ENCODE measurements around the gene IFITM10. TPM values are rescaled to one million over a fixed set of nuclear protein-coding genes. Genes with fewer than 3 reads are reported as not detected.

IFITM10 gene
- total RNA-seq, 1 donor from 2014 or later = 39.8 TPM

GRCh38 chr11:1773131-1773993, 23.0 kb upstream of the IFITM10 start:
- DNase-seq (ENCODE audit: low spot score) = no peak
- Mint-ChIP-seq H3K4me3 (ENCODE audit: unreplicated experiment) (no peak overlapping the region), H3K27me3 (ENCODE audit: low read depth) (no peaks in the 10 kb centered on the region), H3K27ac (ENCODE audit: unreplicated experiment) (peak overlapping the region; percentile 71), H3K9me3 (ENCODE audit: low read depth) (peaks cover 6% of the 10 kb centered on the region), H3K4me1 (ENCODE audit: low read depth) (peaks cover 44% of the 10 kb centered on the region), H3K36me3 (ENCODE audit: low read depth) (no peaks in the 10 kb centered on the region)
- TF ChIP-seq, protein P1, sequence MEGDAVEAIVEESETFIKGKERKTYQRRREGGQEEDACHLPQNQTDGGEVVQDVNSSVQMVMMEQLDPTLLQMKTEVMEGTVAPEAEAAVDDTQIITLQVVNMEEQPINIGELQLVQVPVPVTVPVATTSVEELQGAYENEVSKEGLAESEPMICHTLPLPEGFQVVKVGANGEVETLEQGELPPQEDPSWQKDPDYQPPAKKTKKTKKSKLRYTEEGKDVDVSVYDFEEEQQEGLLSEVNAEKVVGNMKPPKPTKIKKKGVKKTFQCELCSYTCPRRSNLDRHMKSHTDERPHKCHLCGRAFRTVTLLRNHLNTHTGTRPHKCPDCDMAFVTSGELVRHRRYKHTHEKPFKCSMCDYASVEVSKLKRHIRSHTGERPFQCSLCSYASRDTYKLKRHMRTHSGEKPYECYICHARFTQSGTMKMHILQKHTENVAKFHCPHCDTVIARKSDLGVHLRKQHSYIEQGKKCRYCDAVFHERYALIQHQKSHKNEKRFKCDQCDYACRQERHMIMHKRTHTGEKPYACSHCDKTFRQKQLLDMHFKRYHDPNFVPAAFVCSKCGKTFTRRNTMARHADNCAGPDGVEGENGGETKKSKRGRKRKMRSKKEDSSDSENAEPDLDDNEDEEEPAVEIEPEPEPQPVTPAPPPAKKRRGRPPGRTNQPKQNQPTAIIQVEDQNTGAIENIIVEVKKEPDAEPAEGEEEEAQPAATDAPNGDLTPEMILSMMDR (IDR thresholded peaks at IDR 0.05) = no peak

DNA sequence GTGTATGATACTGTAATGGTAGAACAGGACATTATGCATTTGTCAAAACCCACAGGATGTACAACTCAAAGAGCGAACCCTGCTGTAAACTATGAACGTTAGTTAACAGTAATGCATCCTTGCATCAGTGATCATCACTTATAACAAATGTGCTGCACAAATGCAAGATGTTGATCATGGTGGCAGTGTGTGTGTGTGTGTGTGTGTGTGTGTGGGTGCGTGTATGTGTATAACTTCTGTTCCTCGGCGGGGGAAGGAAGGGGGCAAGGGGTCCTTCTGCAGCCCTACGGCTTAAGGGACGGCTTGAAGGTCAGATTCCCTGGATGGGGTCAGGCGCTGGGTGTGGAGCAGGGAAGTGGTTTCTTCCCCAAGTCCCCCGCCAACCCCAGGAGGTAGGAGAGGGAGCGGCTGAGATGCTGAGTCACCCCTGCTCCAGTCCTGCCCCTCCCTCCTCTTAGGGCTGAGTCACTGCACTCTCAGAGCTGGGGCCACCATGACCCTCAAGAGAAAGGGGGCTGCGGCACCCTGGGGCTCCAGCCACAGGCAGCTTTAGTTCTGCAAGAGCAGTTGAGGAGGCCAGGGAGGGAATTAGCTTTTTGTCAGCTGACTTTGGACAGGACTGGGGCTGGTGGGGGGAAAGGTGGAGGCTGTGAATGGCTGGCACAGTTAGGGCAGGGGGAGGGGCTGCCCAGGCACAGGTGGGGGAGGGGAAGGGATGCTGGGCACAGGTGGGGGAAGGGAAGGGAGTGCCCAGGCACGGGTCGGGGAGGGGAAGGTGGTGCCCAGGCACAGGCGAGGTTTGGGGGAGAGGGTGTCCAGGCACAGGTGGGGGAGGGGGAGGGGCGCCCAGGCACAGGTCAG, 22.1 kb upstream of the IFITM10 start:
- peaks cover 48% of the 10 kb centered on the region for H3K4me1 Mint-ChIP-seq (ENCODE audit: low read depth)
- no peaks in the 10 kb centered on the region for H3K36me3 Mint-ChIP-seq (ENCODE audit: low read depth)
- TF ChIP-seq, protein P1 (IDR thresholded peaks at IDR 0.05) = no peak
- H3K27ac Mint-ChIP-seq (ENCODE audit: unreplicated experiment) = peak overlapping the region; percentile 93
- no peaks in the 10 kb centered on the region for H3K27me3 Mint-ChIP-seq (ENCODE audit: low read depth)
- H3K4me3 Mint-ChIP-seq (ENCODE audit: unreplicated experiment) = peak overlapping the region; percentile 52
- peak; percentile 93 for DNase-seq (ENCODE audit: low spot score)
- H3K9me3 Mint-ChIP-seq (ENCODE audit: low read depth) = peaks cover 6% of the 10 kb centered on the region

DNA sequence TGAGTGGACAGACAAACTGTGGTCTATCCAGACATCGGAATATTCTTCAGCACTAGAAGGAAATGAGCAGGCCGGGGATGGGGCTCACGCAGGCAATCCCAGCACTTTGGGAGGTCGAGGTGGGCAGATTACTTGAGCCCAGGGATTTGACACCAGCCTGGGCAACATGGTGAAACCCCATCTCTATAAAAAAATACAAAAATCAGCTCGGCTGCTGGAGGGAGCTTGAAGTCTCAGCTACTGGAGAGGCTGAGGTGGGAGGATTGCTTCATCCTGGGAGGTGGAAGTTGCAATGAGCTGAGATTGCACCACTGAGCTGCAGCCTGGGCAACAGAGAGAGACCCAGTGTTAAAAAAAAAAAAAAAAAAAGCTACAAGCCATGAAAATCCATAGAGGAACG, 21.3 kb upstream of the IFITM10 start:
- Mint-ChIP-seq H3K9me3 (ENCODE audit: low read depth) (peaks cover 6% of the 10 kb centered on the region), H3K36me3 (ENCODE audit: low read depth) (no peaks in the 10 kb centered on the region), H3K27me3 (ENCODE audit: low read depth) (no peaks in the 10 kb centered on the region), H3K4me1 (ENCODE audit: low read depth) (peaks cover 48% of the 10 kb centered on the region), H3K4me3 (ENCODE audit: unreplicated experiment) (no peak overlapping the region), H3K27ac (ENCODE audit: unreplicated experiment) (peak overlapping the region; percentile 93)
- TF ChIP-seq, protein P1 (IDR thresholded peaks at IDR 0.05) = no peak
- no peak for DNase-seq (ENCODE audit: low spot score)

GRCh38 chr11:1771273-1771672, 20.9 kb upstream of the IFITM10 start:
- H3K4me3 Mint-ChIP-seq (ENCODE audit: unreplicated experiment) = no peak overlapping the region
- peak overlapping the region; percentile 93 for H3K27ac Mint-ChIP-seq (ENCODE audit: unreplicated experiment)
- DNase-seq (ENCODE audit: low spot score) = no peak
- H3K36me3 Mint-ChIP-seq (ENCODE audit: low read depth) = no peaks in the 10 kb centered on the region
- peaks cover 48% of the 10 kb centered on the region for H3K4me1 Mint-ChIP-seq (ENCODE audit: low read depth)
- H3K9me3 Mint-ChIP-seq (ENCODE audit: low read depth) = peaks cover 4% of the 10 kb centered on the region
- no peaks in the 10 kb centered on the region for H3K27me3 Mint-ChIP-seq (ENCODE audit: low read depth)
- TF ChIP-seq, protein P1 (IDR thresholded peaks at IDR 0.05) = no peak

- TF ChIP-seq, protein P1 (IDR thresholded peaks at IDR 0.05) = no peak
- H3K4me1 Mint-ChIP-seq (ENCODE audit: low read depth) = peaks cover 48% of the 10 kb centered on the region
- H3K4me3 Mint-ChIP-seq (ENCODE audit: unreplicated experiment) = no peak overlapping the region
- peaks cover 4% of the 10 kb centered on the region for H3K9me3 Mint-ChIP-seq (ENCODE audit: low read depth)
- no peaks in the 10 kb centered on the region for H3K27me3 Mint-ChIP-seq (ENCODE audit: low read depth)
- DNase-seq (ENCODE audit: low spot score) = no peak
- no peaks in the 10 kb centered on the region for H3K36me3 Mint-ChIP-seq (ENCODE audit: low read depth)
- H3K27ac Mint-ChIP-seq (ENCODE audit: unreplicated experiment) = no peak overlapping the region
Measured at GRCh38 chr11:1770528-1770927, 20.1 kb upstream of the IFITM10 start.

Measured in chondrocyte (in vitro differentiated cells).